Left renal cortex interstitium (tissue), 4 donors: Measurements from ENCODE around the gene HOOK1. TPM values are rescaled to one million over a fixed set of nuclear protein-coding genes. Genes with fewer than 3 reads are reported as not detected.

Experiments
- polyA plus RNA-seq, 4 donors: library from polyadenylated mRNA; unstranded; fragments of 120-200 nt; gene quantifications; one replicate each; pipeline ENCODE4 v1.2.1, GENCODE V29; 2013; ENCODE audit not compliant: insufficient read length in 4 of 4

HOOK1 gene
- polyA plus RNA-seq, 4 donors: 57.9 to 82.2 (median 71.4) TPM

Other genes with a start within 250 kb of the HOOK1 start
- 1 to 10 TPM in 3 of 4 donors, under 1 TPM in 1; 0.91 to 1.2 (median 1.1) TPM for gene CYP2J2, start 111.8 kb downstream of the HOOK1 start, polyA plus RNA-seq